Upper lobe of left lung (tissue), 6 donors: ENCODE results near the gene SMAD3. TPM values are rescaled to one million over a fixed set of nuclear protein-coding genes. Genes with fewer than 3 reads are reported as not detected.

Experiments used
- ATAC-seq, 2 donors: fragments of 200-7000 bp; cut with Tn5 transposase; one replicate each; pipeline ENCODE4 v1.9.1; 2022; ENCODE audit warnings: mild to moderate bottlenecking in 2 of 2, moderate library complexity in 2 of 2; ENCODE audit not compliant: low FRiP score in 2 of 2
- DNase-seq, 2 donors: peaks; one replicate each; pipeline ENCODE4 v3.0.0-alpha.2; 2019 to 2020
- H3K27ac ChIP-seq, 4 donors: fragments of 200-600 bp; sonication (generic); one replicate each; pipeline ENCODE4 v1.5.1; 2016 to 2019
- H3K27me3 ChIP-seq, 4 donors: fragments of 200-600 bp; sonication (generic); one replicate each; pipeline ENCODE4 v1.5.1; 2017 to 2019
- H3K36me3 ChIP-seq, 4 donors: fragments of 200-600 bp; sonication (generic); one replicate each; pipeline ENCODE4 v1.5.1; 2016 to 2019
- H3K4me1 ChIP-seq, 4 donors: fragments of 200-600 bp; sonication (generic); one replicate each; pipeline ENCODE4 v1.5.1; 2018 to 2019
- H3K4me3 ChIP-seq, 4 donors: fragments of 200-600 bp; sonication (generic); one replicate each; pipeline ENCODE4 v1.5.1; 2017 to 2019; ENCODE audit warnings: mild to moderate bottlenecking in 2 of 4, moderate library complexity in 1 of 4
- H3K9me3 ChIP-seq, 4 donors: fragments of 200-600 bp; sonication (generic); one replicate each; pipeline ENCODE4 v1.5.1; 2018 to 2019
- CTCF ChIP-seq, 6 experiments: fragments of 450-650 bp in 4 of 6; fragments of 200-600 bp in 2 of 6; sonication (generic) in 2 of 6; IDR thresholded peaks; one replicate each; pipeline ENCODE4 v1.5.1; 2016 to 2019; ENCODE audit warnings: antibody characterized with exemption in 6 of 6
- EP300 ChIP-seq, 4 donors: sonication (generic); formaldehyde crosslinking; IDR thresholded peaks; one replicate each; pipeline ENCODE4 v1.5.1; 2017; ENCODE audit warnings: antibody characterized with exemption in 4 of 4, control low read depth in 2 of 4
- POLR2A ChIP-seq, 4 donors: fragments of 450-650 bp; IDR thresholded peaks; one replicate each; pipeline ENCODE4 v1.5.1; 2016 to 2017; ENCODE audit warnings: antibody characterized with exemption in 4 of 4, mild to moderate bottlenecking in 2 of 4
- POLR2AphosphoS5 ChIP-seq, 2 donors: sonication (generic); formaldehyde crosslinking; IDR thresholded peaks; one replicate each; pipeline ENCODE4 v1.5.1; 2017; ENCODE audit warnings: antibody characterized with exemption in 2 of 2
- WGBS, 2 donors: methylation state at CpG; one replicate each; pipeline ENCODE4 v1.1.5; 2017 to 2018; 5-methylcytosine and 5-hydroxymethylcytosine counted together
- total RNA-seq, 6 donors: library from RNA; depleted of rRNA in 4 of 6; stranded (reverse); fragments of >200 nt in 4 of 6; gene quantifications; one replicate each; pipeline versions ENCODE4 v1.1.0 to v1.2.1, GENCODE V29; 2016 to 2021
- donor health status: DM: no; HTN: no; CAD: no; lungs with moderate emphysema.
- donor health status: DM: no; HTN: yes; CAD: no; lungs with severe emphysema.

The SMAD3 gene
- total RNA-seq, 6 donors from 2014 or later = 31.7 to 44.5 (median 36.3) TPM

DNA sequence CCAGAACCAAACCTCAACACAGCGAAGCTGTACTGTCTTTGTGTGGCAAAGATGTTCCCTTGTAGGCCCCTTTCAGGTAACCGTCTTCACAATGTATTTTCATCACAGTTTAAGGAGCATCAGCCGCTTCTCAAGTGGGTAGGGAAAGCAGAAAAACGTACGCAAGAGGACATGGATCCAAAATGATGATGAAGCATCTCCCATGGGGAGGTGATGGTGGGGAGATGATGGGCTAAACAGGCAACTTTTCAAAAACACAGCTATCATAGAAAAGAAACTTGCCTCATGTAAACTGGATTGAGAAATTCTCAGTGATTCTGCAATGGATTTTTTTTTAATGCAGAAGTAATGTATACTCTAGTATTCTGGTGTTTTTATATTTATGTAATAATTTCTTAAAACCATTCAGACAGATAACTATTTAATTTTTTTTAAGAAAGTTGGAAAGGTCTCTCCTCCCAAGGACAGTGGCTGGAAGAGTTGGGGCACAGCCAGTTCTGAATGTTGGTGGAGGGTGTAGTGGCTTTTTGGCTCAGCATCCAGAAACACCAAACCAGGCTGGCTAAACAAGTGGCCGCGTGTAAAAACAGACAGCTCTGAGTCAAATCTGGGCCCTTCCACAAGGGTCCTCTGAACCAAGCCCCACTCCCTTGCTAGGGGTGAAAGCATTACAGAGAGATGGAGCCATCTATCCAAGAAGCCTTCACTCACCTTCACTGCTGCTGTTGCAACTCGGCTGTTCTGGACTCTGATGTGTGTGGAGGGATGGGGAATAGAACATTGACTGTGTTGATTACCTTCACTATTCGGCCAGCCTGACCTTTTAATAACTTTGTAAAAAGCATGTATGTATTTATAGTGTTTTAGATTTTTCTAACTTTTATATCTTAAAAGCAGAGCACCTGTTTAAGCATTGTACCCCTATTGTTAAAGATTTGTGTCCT, 129.0 kb downstream of the SMAD3 start:
- H3K27ac ChIP-seq = no peak overlapping the region

DNA sequence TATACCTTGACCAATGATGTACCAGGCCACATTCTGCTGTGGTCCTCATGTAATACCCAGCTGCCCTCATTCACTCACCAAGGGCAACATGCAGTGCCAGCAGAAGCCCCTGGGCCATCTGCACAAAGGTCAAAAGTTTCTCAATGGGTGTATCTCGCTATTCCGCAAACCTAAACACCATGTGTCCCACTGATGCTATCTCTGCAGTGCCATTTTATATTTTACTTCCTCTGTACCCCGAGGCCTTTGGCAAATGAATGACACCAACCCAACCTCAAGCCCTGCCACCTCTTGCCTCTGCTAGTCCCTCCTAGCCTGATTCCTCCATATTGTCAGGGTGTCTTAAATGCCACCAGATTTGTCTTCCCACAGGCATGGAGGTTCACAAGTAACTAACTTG, 129.9 kb downstream of the SMAD3 start:
- H3K9me3 ChIP-seq = no peaks in the 10 kb centered on the region
- H3K4me1 ChIP-seq = peaks cover 0 to 3% (median under 1%) of the 10 kb centered on the region in 4 donors
- 84 to 86% methylated on average over 3 of the region's 3 CpGs for WGBS, 2 donors
- TF ChIP-seq EP300 (IDR thresholded peaks at IDR 0.05) (no peak), CTCF (IDR thresholded peaks at IDR 0.05) (no peak), POLR2AphosphoS5 (IDR thresholded peaks at IDR 0.05) (no peak), POLR2A (IDR thresholded peaks at IDR 0.05) (no peak)
- H3K27ac ChIP-seq = no peak overlapping the region
- H3K4me3 ChIP-seq = no peak overlapping the region
- peaks cover 0 to 29% (median 6%) of the 10 kb centered on the region in 4 donors for H3K36me3 ChIP-seq
- H3K27me3 ChIP-seq = no peaks in the 10 kb centered on the region
- no peak for ATAC-seq
- DNase-seq = no peak

More for the DNA sequence above, 129.0 kb downstream of the SMAD3 start:
- peaks cover 0 to 38% (median 6%) of the 10 kb centered on the region in 4 donors for H3K36me3 ChIP-seq
- no peaks in the 10 kb centered on the region for H3K4me1 ChIP-seq
- ATAC-seq (peak in 1 of 2 donors; percentile 35), DNase-seq (no peak)
- H3K9me3 ChIP-seq = no peaks in the 10 kb centered on the region
- WGBS, 2 donors = 86 to 91% methylated on average over 9 of the region's 9 CpGs
- H3K27me3 ChIP-seq = no peaks in the 10 kb centered on the region
- no peak for TF ChIP-seq CTCF (IDR thresholded peaks at IDR 0.05)
- TF ChIP-seq POLR2AphosphoS5 (IDR thresholded peaks at IDR 0.05) = no peak
- no peak for TF ChIP-seq EP300 (IDR thresholded peaks at IDR 0.05)
- TF ChIP-seq POLR2A (IDR thresholded peaks at IDR 0.05) = no peak
- H3K4me3 ChIP-seq = no peak overlapping the region

- Histone ChIP-seq H3K27me3 (no peaks in the 10 kb centered on the region), H3K4me3 (no peak overlapping the region), H3K27ac (no peak overlapping the region), H3K4me1 (peaks cover 0 to 4% (median 3%) of the 10 kb centered on the region in 4 donors), H3K36me3 (peaks cover 0 to 21% (median 4%) of the 10 kb centered on the region in 4 donors), H3K9me3 (no peaks in the 10 kb centered on the region)
- no peak for ATAC-seq
- DNase-seq = no peak
- no peak for TF ChIP-seq CTCF (IDR thresholded peaks at IDR 0.05)
- TF ChIP-seq POLR2AphosphoS5 (IDR thresholded peaks at IDR 0.05) = no peak
- TF ChIP-seq EP300 (IDR thresholded peaks at IDR 0.05) = no peak
- TF ChIP-seq POLR2A (IDR thresholded peaks at IDR 0.05) = no peak
- WGBS, 2 donors = 97% methylated on average over 6 of the region's 6 CpGs
These were observed 130.8 kb downstream of the SMAD3 start for GRCh38 chr15:67196222-67196621.

- H3K36me3 ChIP-seq = peaks cover 0 to 18% (median 3%) of the 10 kb centered on the region in 4 donors
- DNase-seq (no peak), ATAC-seq (peak in 1 of 2 donors; percentile 84)
- 89 to 92% methylated on average over 8 of the region's 8 CpGs for WGBS, 2 donors
- H3K27ac ChIP-seq = no peak overlapping the region
- peaks cover 0 to 4% (median 3%) of the 10 kb centered on the region in 4 donors for H3K4me1 ChIP-seq
- TF ChIP-seq CTCF (IDR thresholded peaks at IDR 0.05) = no peak
- no peak for TF ChIP-seq EP300 (IDR thresholded peaks at IDR 0.05)
- TF ChIP-seq POLR2AphosphoS5 (IDR thresholded peaks at IDR 0.05) = no peak
- H3K9me3 ChIP-seq = no peaks in the 10 kb centered on the region
- no peaks in the 10 kb centered on the region for H3K27me3 ChIP-seq
- no peak overlapping the region for H3K4me3 ChIP-seq
These were observed 131.4 kb downstream of the SMAD3 start for GRCh38 chr15:67196672-67197363.
